ENCODE data around the gene SMIM5.

SMIM5 gene, protein sequence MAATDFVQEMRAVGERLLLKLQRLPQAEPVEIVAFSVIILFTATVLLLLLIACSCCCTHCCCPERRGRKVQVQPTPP

DNA sequence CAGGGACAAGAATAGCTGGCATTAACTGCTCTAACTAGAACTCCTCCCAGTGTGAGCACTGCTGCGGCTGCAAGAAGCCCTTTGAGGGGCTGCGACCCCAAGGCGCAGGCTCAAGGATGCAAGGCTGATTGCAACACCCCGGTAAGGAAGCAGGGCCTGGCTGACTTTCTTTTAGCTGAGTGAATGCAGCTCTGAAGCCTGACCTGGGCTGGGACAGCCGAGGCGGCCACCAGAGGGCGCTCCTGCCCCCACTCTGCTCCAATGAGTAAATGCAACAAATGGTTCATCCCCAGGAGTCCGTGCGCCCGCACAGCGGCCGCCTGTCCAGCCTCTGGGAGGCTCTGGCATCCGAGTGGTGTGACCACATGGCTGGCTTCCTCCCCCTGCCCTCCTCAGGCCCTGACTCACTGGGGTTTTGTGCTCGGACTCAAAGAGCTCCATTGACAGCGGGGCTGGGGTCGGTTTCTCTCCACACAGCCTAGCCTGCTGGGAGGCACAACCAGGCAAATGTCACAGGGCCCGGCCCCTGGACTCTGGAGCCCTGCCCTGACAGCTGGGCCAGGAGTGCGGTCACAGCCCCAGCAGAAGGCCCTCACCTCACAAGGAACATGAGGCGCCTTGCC, at the start of gene SMIM5:
TSS of gene SMIM5 (plus strand) at position 572 of the 623 bp plus-strand sequence. CDS start 6,768 bp downstream, outside the sequence.
- H3K27ac ChIP-seq = peak within 1 kb of the TSS; percentile 64
- TF ChIP-seq, protein P1, sequence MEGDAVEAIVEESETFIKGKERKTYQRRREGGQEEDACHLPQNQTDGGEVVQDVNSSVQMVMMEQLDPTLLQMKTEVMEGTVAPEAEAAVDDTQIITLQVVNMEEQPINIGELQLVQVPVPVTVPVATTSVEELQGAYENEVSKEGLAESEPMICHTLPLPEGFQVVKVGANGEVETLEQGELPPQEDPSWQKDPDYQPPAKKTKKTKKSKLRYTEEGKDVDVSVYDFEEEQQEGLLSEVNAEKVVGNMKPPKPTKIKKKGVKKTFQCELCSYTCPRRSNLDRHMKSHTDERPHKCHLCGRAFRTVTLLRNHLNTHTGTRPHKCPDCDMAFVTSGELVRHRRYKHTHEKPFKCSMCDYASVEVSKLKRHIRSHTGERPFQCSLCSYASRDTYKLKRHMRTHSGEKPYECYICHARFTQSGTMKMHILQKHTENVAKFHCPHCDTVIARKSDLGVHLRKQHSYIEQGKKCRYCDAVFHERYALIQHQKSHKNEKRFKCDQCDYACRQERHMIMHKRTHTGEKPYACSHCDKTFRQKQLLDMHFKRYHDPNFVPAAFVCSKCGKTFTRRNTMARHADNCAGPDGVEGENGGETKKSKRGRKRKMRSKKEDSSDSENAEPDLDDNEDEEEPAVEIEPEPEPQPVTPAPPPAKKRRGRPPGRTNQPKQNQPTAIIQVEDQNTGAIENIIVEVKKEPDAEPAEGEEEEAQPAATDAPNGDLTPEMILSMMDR (IDR thresholded peaks at IDR 0.05) = peak; percentile 97
- TF ChIP-seq ZFX (IDR thresholded peaks at IDR 0.05; ENCODE audit: borderline replicate concordance) = no peak

DNA sequence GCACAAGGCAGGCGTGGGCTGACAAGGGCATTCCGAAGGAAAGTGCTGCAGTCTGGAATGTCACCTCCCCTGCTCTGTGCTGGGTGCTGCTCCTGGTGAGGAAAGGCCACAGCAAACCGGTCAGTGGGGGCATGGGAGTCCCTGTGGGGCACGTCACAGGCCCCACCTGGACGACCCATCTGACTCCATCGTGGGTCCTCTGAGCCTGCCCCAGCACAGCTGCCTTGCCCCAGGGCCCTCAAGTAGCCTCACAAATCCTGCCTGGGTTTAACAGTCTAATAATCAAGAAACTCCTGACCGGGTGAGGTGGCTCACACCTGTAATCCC, 48.4 kb upstream of the SMIM5 start:
- no peak overlapping the region for H3K27ac ChIP-seq
- TF ChIP-seq, protein P1 (IDR thresholded peaks at IDR 0.05) = no peak
- no peak for TF ChIP-seq ZFX (IDR thresholded peaks at IDR 0.05; ENCODE audit: borderline replicate concordance)

DNA sequence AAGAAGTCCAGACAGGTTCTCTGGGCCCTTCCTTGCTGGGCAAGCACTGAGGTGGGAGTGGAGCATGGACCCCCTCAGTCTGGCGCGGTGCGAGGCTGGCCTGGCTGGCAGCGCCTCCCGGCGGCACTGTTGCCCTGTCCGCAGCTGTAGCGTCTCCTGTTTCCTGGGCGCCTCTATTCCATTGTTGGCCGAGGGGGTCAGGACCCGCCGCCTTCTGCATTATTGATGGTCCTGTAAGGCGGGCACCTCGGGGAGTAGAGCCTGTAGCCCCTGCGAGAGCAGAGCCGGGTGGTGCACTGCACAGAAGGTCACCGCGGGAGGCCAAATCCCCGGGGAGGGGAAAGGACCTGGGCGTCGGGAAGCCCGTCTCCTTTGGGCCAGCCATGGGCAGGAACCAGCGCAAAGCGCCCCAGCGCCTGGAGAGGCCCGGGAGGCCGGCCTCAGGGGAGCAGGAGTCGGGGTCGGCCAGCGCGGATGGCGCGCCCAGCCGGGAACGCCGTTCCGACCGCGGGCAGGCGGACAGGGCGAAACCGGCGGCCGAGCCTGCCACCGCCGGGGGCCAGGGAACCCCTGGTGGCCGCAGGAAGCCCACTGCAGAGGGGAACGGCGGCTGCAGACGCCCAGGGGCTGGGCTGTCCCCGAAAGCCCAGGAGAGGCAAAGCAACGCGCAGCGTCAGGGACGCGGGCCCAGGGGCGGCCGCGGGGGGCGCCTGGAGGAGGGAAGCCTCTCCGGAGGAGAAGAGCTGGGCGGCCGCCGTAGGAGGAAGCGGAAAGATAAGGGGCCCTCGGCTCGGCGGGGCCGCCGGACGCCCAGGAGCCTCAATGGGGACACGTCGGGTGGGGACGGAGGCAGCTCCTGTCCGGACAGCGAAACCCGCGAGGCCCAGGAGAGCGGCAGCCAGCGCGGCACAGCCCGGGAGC, 45.3 kb upstream of the SMIM5 start, which contains the start of gene MYO15B:
TSS of gene MYO15B (plus strand) at position 126 of the 921 bp plus-strand sequence. CDS start at position 384, 258 bp downstream.
- no peak for TF ChIP-seq ZFX (IDR thresholded peaks at IDR 0.05; ENCODE audit: borderline replicate concordance)
- TF ChIP-seq, protein P1 (IDR thresholded peaks at IDR 0.05) = no peak

DNA sequence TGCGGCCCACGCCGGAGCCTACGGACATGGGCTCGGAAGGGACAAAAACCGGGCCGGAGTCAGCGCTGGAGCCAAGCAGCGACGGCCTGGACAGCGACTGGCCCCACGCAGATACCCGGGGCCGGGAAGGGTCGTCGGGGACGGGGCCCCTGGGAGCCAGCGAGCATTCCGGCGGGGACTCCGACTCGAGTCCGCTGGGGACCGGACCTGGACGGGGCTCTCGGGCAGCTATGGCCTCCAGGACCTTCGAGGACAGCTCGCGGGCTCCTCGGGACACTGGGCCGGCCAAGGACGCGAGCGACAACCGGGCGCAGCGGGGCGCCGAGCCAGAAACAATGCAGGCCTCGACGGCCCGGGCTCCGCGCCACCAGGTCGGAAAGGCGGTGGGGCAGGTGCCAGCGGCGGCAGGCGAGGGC, 44.6 kb upstream of the SMIM5 start:
- H3K27ac ChIP-seq = peak overlapping the region; percentile 64
- no peak for TF ChIP-seq ZFX (IDR thresholded peaks at IDR 0.05; ENCODE audit: borderline replicate concordance)
- TF ChIP-seq, protein P1 (IDR thresholded peaks at IDR 0.05) = no peak

More for the DNA sequence above, 45.3 kb upstream of the SMIM5 start, which contains the start of gene MYO15B:
- H3K27ac ChIP-seq = peak within 1 kb of the TSS; percentile 64

DNA sequence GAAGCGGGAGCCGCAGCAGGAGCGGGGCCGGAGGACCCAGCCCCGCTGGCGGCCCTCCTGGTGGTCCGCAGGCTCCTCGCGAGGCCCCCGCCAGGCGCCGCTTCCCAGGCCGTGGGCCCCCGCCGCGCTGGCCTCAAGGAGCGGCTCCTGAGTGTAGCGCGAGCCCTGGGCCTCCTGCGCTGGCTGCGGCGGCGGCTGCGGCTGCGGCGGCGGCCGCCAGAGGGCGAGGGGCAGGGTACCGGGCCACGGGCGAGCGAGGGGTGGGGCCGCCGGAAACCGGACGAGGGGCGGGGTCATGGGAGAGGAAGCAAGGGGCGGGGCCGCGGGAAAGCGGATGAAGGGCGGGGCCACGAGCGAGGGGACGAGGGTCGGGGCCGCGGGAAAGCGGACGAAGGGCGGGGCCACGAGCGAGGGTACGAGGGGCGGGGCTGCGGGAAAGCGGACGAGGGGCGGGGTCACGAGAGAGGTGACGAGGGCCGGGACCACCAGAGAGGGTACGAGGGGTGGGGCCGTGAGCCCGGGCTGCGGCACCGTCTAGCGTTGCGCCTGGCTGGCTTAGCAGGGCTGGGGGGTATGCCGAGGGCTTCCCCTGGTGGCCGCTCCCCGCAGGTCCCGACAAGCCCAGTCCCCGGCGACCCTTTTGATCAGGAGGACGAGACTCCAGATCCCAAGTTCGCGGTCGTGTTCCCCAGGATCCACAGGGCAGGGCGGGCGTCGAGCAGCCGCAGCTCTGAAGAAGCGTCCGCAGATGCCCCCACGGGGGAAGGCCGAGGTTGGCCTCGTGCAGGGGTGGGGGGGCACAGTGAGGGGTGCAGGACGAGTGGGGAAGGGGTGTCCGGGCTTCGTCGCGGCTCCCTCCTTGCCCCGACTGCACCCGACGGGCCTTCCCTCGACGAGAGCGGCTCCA, 44.0 kb upstream of the SMIM5 start:
- peak overlapping the region; percentile 64 for H3K27ac ChIP-seq
- no peak for TF ChIP-seq ZFX (IDR thresholded peaks at IDR 0.05; ENCODE audit: borderline replicate concordance)
- TF ChIP-seq, protein P1 (IDR thresholded peaks at IDR 0.05) = peak; percentile 92

DNA sequence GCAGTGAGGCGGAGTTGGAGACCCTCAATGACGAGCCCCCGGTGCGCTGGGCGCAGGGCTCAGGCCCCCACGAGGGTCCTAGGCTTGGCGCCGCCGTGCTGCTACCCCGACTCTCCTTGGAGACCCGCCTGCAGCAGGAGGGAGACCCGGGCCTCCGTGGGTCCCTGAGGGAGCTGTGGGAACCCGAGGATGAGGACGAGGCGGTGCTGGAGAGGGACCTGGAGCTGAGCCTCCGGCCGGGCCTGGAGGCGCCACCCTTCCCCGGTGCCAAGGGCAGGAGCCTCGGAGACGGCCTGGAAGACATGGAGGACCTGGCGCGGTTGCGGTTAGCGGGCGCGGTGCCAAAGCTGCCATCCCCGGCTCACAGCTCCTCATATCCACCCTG, 43.3 kb upstream of the SMIM5 start:
- no peak overlapping the region; the same call in 1 of the 2 replicates for H3K27ac ChIP-seq

More for the DNA sequence above, 43.3 kb upstream of the SMIM5 start:
- no peak for TF ChIP-seq ZFX (IDR thresholded peaks at IDR 0.05; ENCODE audit: borderline replicate concordance)
- TF ChIP-seq, protein P1 (IDR thresholded peaks at IDR 0.05) = no peak

All from 22Rv1 (cell line).